ENCODE results near the gene ARAP1. TPM values are rescaled to one million over a fixed set of nuclear protein-coding genes. Genes with fewer than 3 reads are reported as not detected.

Gene ARAP1
- total and polyA plus RNA-seq, 2 donors (not counting 1 experiment from before 2014, with no cell fraction given), result 41.8 to 113 TPM

DNA sequence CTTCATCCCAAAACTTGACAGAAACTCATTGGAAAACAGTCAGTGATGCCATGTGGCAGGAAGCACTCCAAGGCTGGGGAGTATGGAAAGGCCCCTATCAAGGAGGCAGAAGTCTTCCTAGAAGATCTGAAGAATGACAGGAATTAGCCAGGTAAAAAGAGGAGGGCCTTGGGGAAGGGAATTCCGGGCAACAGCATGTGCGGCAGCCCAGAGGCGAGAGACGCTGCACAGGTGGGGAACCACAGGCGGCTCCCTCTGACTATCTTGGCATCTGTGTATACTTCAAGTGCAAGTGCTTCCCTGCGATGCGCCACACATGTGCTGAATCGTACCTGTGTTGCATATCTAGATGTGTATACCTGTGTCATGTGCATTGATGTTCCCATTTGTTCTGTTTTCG is 90.7 kb downstream of the ARAP1 start:
- no peak overlapping the region for H3K27ac ChIP-seq (ENCODE audit: insufficient read depth, low read length)
- H3K27me3 ChIP-seq (ENCODE audit: control insufficient read depth, insufficient read depth, low read length), result peaks cover 10% of the 10 kb centered on the region
- H2AFZ ChIP-seq (ENCODE audit: low read length), result no peak overlapping the region
- TF ChIP-seq, protein P1, sequence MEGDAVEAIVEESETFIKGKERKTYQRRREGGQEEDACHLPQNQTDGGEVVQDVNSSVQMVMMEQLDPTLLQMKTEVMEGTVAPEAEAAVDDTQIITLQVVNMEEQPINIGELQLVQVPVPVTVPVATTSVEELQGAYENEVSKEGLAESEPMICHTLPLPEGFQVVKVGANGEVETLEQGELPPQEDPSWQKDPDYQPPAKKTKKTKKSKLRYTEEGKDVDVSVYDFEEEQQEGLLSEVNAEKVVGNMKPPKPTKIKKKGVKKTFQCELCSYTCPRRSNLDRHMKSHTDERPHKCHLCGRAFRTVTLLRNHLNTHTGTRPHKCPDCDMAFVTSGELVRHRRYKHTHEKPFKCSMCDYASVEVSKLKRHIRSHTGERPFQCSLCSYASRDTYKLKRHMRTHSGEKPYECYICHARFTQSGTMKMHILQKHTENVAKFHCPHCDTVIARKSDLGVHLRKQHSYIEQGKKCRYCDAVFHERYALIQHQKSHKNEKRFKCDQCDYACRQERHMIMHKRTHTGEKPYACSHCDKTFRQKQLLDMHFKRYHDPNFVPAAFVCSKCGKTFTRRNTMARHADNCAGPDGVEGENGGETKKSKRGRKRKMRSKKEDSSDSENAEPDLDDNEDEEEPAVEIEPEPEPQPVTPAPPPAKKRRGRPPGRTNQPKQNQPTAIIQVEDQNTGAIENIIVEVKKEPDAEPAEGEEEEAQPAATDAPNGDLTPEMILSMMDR (conservative IDR thresholded peaks at IDR 0.05 in 1 of 2, IDR thresholded peaks at IDR 0.05 in 1 of 2; ENCODE audit: low read depth in 1 of 2, low read length in 2 of 2), result no peak
- no peak for TF ChIP-seq EZH2 (IDR thresholded peaks at IDR 0.05; ENCODE audit: low read length, missing control alignments)
- H3K4me3 ChIP-seq (replicated peaks in 1 of 4; ENCODE audit: control extremely low read depth in 1 of 4, insufficient read depth in 1 of 4, low read depth in 3 of 4, low read length in 4 of 4), result no peak overlapping the region
- no peaks in the 10 kb centered on the region for H3K9me3 ChIP-seq (ENCODE audit: control insufficient read depth, insufficient read depth, low read depth, low read length)
- no peaks in the 10 kb centered on the region for H3K36me3 ChIP-seq (ENCODE audit: control insufficient read depth, insufficient read depth, low read length)
- H3K79me2 ChIP-seq (ENCODE audit: control insufficient read depth, insufficient read depth, low read length), result no peaks in the 10 kb centered on the region
- no peak overlapping the region for H3K9ac ChIP-seq (ENCODE audit: insufficient read depth, low read length)
- no peaks in the 10 kb centered on the region for H3K4me1 ChIP-seq (ENCODE audit: control insufficient read depth, extremely low read depth, insufficient read depth, low read length)
- H4K20me1 ChIP-seq (ENCODE audit: control insufficient read depth, extremely low read depth, insufficient read depth, low read length), result no peaks in the 10 kb centered on the region
- DNase-seq (ENCODE audit: low read depth in 2 of 2), result no peak
- H3K4me2 ChIP-seq (ENCODE audit: extremely low read depth, insufficient read depth, low read length), result no peak overlapping the region

DNA sequence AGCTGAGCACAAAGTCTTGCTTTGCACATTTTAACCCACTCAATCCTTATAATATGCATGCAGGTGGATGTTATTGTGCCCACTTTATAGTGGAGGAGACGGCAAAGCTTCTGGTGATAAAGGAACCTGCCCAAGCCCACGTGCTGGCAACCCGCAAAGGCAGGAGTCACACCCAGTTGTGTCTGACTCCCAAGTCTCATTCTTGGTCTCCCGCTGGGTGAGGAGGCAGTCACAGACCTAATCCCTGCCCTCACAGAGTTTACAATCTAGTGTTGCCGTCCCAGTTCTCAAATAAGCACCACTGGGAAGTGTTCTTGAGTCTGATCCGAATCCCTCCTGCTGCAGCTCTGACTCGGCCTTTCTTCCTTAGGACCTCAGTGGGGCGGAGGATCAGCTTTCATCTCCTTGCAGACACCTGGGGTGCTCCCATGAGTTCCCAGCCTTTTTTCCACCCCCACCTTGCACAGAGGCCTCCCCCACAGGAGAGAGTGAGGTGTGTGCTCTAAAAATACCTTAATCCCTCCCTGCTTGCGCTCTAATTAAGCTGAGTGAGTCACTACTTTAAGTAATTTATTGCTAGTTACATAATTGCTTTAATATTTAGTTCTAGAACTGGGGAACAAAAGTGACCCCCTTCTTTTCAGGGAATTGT is 93.1 kb downstream of the ARAP1 start:
- no peak overlapping the region for H3K4me3 ChIP-seq (replicated peaks in 1 of 4; ENCODE audit: control extremely low read depth in 1 of 4, insufficient read depth in 1 of 4, low read depth in 3 of 4, low read length in 4 of 4)
- TF ChIP-seq, protein P1 (conservative IDR thresholded peaks at IDR 0.05 in 1 of 2, IDR thresholded peaks at IDR 0.05 in 1 of 2; ENCODE audit: low read depth in 1 of 2, low read length in 2 of 2), result no peak
- no peak for TF ChIP-seq EZH2 (IDR thresholded peaks at IDR 0.05; ENCODE audit: low read length, missing control alignments)
- H3K27me3 ChIP-seq (ENCODE audit: control insufficient read depth, insufficient read depth, low read length), result peaks cover 8% of the 10 kb centered on the region
- H3K9me3 ChIP-seq (ENCODE audit: control insufficient read depth, insufficient read depth, low read depth, low read length), result no peaks in the 10 kb centered on the region
- H2AFZ ChIP-seq (ENCODE audit: low read length), result no peak overlapping the region
- H3K9ac ChIP-seq (ENCODE audit: insufficient read depth, low read length), result no peak overlapping the region
- H3K36me3 ChIP-seq (ENCODE audit: control insufficient read depth, insufficient read depth, low read length), result no peaks in the 10 kb centered on the region
- H3K27ac ChIP-seq (ENCODE audit: insufficient read depth, low read length), result no peak overlapping the region
- no peaks in the 10 kb centered on the region for H4K20me1 ChIP-seq (ENCODE audit: control insufficient read depth, extremely low read depth, insufficient read depth, low read length)
- H3K79me2 ChIP-seq (ENCODE audit: control insufficient read depth, insufficient read depth, low read length), result no peaks in the 10 kb centered on the region
- no peaks in the 10 kb centered on the region for H3K4me1 ChIP-seq (ENCODE audit: control insufficient read depth, extremely low read depth, insufficient read depth, low read length)
- no peak overlapping the region for H3K4me2 ChIP-seq (ENCODE audit: extremely low read depth, insufficient read depth, low read length)
- DNase-seq (ENCODE audit: low read depth in 2 of 2), result no peak

DNA sequence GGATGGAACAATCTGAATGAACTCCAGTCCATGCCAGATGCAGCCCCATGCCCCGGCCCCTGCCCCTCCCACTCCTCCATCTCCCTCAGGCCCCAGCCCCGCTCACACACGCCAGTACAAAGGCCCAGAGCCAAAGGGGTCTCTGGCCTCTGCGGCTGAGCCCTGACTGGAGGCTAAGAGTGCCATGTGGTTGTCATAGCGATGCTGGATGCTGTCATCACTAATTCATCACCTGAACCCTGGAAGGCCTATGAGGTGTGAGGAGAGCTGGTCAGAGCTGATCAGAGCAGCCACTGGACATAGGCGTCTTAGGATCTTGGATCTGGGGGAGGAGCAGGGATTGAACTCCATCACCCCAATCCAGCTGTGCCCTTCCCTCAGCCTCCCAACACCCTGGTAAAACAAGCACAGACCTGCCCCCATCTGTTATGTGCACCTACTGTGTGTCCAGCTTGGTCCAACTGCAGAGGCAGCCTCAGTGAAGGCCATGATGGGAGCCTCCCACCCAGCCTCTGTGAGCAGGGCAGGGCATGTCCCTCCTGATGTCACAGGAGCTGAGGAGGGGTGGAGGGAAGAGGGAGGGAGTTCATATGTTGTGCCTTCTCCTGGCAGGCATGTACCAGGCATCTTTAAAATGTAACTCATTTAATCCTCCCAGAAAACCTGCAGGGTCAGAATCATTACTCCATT is 94.7 kb downstream of the ARAP1 start:
- Histone ChIP-seq H3K9me3 (ENCODE audit: control insufficient read depth, insufficient read depth, low read depth, low read length) (no peaks in the 10 kb centered on the region), H4K20me1 (ENCODE audit: control insufficient read depth, extremely low read depth, insufficient read depth, low read length) (no peaks in the 10 kb centered on the region), H3K27me3 (ENCODE audit: control insufficient read depth, insufficient read depth, low read length) (peaks cover 5% of the 10 kb centered on the region), H3K36me3 (ENCODE audit: control insufficient read depth, insufficient read depth, low read length) (no peaks in the 10 kb centered on the region), H3K4me2 (ENCODE audit: extremely low read depth, insufficient read depth, low read length) (no peak overlapping the region), H3K79me2 (ENCODE audit: control insufficient read depth, insufficient read depth, low read length) (no peaks in the 10 kb centered on the region), H3K9ac (ENCODE audit: insufficient read depth, low read length) (no peak overlapping the region), H3K4me3 (replicated peaks in 1 of 4; ENCODE audit: control extremely low read depth in 1 of 4, insufficient read depth in 1 of 4, low read depth in 3 of 4, low read length in 4 of 4) (no peak overlapping the region), H2AFZ (ENCODE audit: low read length) (no peak overlapping the region), H3K4me1 (ENCODE audit: control insufficient read depth, extremely low read depth, insufficient read depth, low read length) (no peaks in the 10 kb centered on the region), H3K27ac (ENCODE audit: insufficient read depth, low read length) (no peak overlapping the region)
- no peak for DNase-seq (ENCODE audit: low read depth in 2 of 2)
- TF ChIP-seq EZH2 (IDR thresholded peaks at IDR 0.05; ENCODE audit: low read length, missing control alignments), result no peak
- TF ChIP-seq, protein P1 (conservative IDR thresholded peaks at IDR 0.05 in 1 of 2, IDR thresholded peaks at IDR 0.05 in 1 of 2; ENCODE audit: low read depth in 1 of 2, low read length in 2 of 2), result no peak
